BE2C (cell line): Measurements from ENCODE around the gene PDE7B.

Experiments
- DNase-seq: peaks from one replicate; pipeline ENCODE4 v3.0.0-alpha.2; 2020
- H3K27me3 ChIP-seq: fragments of 250-450 bp; sonication (Bioruptor Pico); 2 replicates; pipeline ENCODE4 v1.5.1; 2020; ENCODE audit warnings: mild to moderate bottlenecking
- H3K36me3 ChIP-seq: fragments of 250-450 bp; sonication (Bioruptor Pico); 2 replicates; pipeline ENCODE4 v1.5.1; 2020; ENCODE audit warnings: mild to moderate bottlenecking
- H3K4me1 ChIP-seq: fragments of 250-450 bp; sonication (Bioruptor Pico); 2 replicates; pipeline ENCODE4 v1.5.1; 2020
- H3K4me3 ChIP-seq: 2 replicates; pipeline ENCODE4 v1.5.1; 2011; ENCODE audit warnings: low read depth, low read length
- H3K9me3 ChIP-seq: fragments of 250-450 bp; sonication (Bioruptor Pico); 2 replicates; pipeline ENCODE4 v1.5.1; 2020
- CTCF ChIP-seq: IDR thresholded peaks from 2 replicates; pipeline ENCODE4 v1.5.1; 2012; ENCODE audit warnings: mild to moderate bottlenecking, low read depth, low read length

Gene PDE7B

DNA sequence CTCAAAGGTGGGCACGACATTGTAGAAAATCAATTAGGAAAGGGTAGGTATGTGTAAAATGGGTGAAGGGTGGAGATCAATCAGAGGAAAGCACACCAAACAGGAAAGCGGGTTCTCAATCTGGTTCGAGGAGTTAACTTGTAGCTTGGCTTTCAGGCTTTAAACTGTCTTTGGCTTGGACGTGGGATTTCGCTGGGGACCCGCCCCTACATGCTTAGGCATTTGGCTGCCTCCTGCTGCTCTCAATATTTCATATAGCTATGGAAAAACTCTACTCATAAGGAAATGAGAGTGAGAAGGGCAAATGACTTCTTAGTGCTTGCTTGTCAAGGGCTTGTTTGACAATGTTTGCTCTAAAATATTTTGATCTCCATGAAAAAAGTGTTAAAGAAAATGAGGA, 38.1 kb upstream of the PDE7B start:
- Histone ChIP-seq H3K36me3 (no peaks in the 10 kb centered on the region), H3K4me3 (no peak overlapping the region), H3K27me3 (no peaks in the 10 kb centered on the region), H3K4me1 (peaks cover 18% of the 10 kb centered on the region), H3K9me3 (no peaks in the 10 kb centered on the region)
- no peak for DNase-seq
- TF ChIP-seq CTCF = no peak

DNA sequence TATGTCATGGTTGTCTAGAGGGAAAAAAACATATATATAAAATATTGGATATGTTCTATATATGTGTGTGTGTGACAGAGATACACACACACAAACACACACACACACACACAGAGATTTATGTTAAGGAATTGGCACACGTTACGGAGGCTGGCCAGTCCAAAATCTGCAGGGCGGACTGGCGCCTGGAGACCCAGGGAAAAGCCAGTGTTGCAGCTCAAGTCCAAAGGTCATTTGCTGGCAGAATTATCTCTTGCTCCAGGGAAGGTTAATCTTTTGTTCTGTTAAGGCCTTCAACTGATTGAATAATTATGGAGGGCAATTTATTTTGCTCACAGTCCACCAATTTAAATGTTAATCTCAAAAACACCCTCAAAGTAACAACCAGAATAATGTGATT, 37.5 kb upstream of the PDE7B start:
- no peak for DNase-seq
- no peaks in the 10 kb centered on the region for H3K36me3 ChIP-seq
- no peaks in the 10 kb centered on the region for H3K9me3 ChIP-seq
- peaks cover 18% of the 10 kb centered on the region for H3K4me1 ChIP-seq
- no peaks in the 10 kb centered on the region for H3K27me3 ChIP-seq
- no peak for TF ChIP-seq CTCF
- no peak overlapping the region for H3K4me3 ChIP-seq

GRCh38 chr6:135815216-135815615, 36.3 kb upstream of the PDE7B start:
- no peak overlapping the region for H3K4me3 ChIP-seq
- DNase-seq = no peak
- H3K36me3 ChIP-seq = no peaks in the 10 kb centered on the region
- H3K27me3 ChIP-seq = no peaks in the 10 kb centered on the region
- H3K9me3 ChIP-seq = no peaks in the 10 kb centered on the region
- no peak for TF ChIP-seq CTCF
- peaks cover 18% of the 10 kb centered on the region for H3K4me1 ChIP-seq

GRCh38 chr6:135817035-135817434, 34.5 kb upstream of the PDE7B start:
- no peak for DNase-seq
- Histone ChIP-seq H3K4me1 (peaks cover 8% of the 10 kb centered on the region), H3K4me3 (no peak overlapping the region), H3K36me3 (no peaks in the 10 kb centered on the region), H3K27me3 (no peaks in the 10 kb centered on the region), H3K9me3 (no peaks in the 10 kb centered on the region)
- no peak for TF ChIP-seq CTCF

DNA sequence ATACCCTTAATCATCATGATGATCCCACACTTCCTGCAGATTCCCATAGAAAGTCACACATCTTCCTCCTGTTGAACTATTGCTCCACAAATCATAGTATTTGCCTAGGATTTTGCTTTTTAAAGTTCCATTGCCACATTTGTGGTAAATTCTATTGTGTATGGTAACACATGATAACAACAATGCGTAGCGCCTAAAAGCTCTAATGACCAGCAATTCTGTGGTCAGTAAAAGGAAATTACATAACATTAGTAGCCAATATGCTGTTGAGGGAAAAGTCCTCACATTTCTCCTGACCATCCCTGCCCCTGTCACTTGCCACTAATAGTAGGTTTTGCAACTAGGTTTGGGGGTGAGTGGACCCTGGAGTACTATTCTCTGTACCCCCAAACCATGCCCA, 31.8 kb upstream of the PDE7B start:
- no peak for DNase-seq
- Histone ChIP-seq H3K27me3 (no peaks in the 10 kb centered on the region), H3K9me3 (no peaks in the 10 kb centered on the region), H3K4me3 (no peak overlapping the region), H3K4me1 (no peaks in the 10 kb centered on the region), H3K36me3 (no peaks in the 10 kb centered on the region)
- TF ChIP-seq CTCF = no peak

- no peak for TF ChIP-seq CTCF
- no peak for DNase-seq
- Histone ChIP-seq H3K27me3 (no peaks in the 10 kb centered on the region), H3K4me3 (no peak overlapping the region), H3K9me3 (no peaks in the 10 kb centered on the region), H3K4me1 (no peaks in the 10 kb centered on the region), H3K36me3 (no peaks in the 10 kb centered on the region)
Measured at GRCh38 chr6:135820340-135820739, 31.2 kb upstream of the PDE7B start.
